T-helper 22 cell (primary cell): ENCODE results near the gene FXR2.
A peak's percentile ranks its signal among the peaks of the same experiment; 100 is the strongest.

ENCODE experiments used
- DNase-seq: peaks from one replicate; pipeline ENCODE4 v3.0.0-alpha.2; 2020; ENCODE audit warnings: low read depth

Gene FXR2

GRCh38 chr17:7548585-7549400 is 65.9 kb downstream of the FXR2 start, which contains the start of gene TNFSF12:
TNFSF12 (plus strand) TSS chr17:7549058; CDS start chr17:7549154, 96 bp downstream.
- peak; percentile 42 for DNase-seq

DNA sequence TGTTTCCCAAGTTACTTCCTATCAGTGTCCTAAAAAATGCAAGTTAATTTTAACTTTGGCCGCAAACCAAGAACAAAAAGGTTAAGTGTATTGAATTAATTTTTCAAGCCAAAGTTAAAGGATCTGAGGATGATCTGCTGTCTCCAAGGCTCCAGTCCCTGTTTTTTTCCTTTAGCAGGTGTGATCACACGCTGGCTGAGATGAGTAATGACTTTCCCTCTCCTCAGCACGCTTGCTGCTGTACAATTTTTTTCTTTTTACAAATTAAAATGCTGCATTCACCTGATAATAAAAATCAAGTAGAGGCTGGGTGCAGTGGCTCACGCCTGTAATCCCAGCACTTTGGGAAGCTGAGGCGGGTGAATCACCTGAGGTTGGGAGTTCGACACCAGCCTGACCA is 69.8 kb downstream of the FXR2 start:
- no peak for DNase-seq
